Adrenal gland (tissue), 19 donors: ENCODE measurements around the gene PRUNE1. TPM values are rescaled to one million over a fixed set of nuclear protein-coding genes. Genes with fewer than 3 reads are reported as not detected.

Experiments
- DNase-seq, 7 donors: peaks; one replicate each; pipeline ENCODE4 v3.0.0-alpha.2; 2019 to 2020
- H3K27ac ChIP-seq, 5 donors: fragments of 200-600 bp; sonication (generic) in 4 of 5; 1 replicate in 3 of 5; 2 replicates in 2 of 5; pipeline versions ENCODE4 v1.5.1 to v1.8.0; 2016 to 2020; ENCODE audit warnings: mild to moderate bottlenecking in 1 of 5
- H3K27me3 ChIP-seq: fragments of 200-600 bp; 2 replicates; pipeline ENCODE4 v1.8.0; 2021
- H3K36me3 ChIP-seq, 2 donors: fragments of 200-600 bp; replicated peaks in 1 of 2; 1 replicate in 1 of 2; 2 replicates in 1 of 2; pipeline versions ENCODE4 v1.5.1 to v1.8.0; 2018 to 2022
- H3K4me1 ChIP-seq, 2 donors: fragments of 200-600 bp; replicated peaks in 1 of 2; 1 replicate in 1 of 2; 2 replicates in 1 of 2; pipeline versions ENCODE4 v1.5.1 to v1.8.0; 2018 to 2021
- H3K4me3 ChIP-seq, 4 donors: fragments of 200-600 bp; sonication (generic) in 3 of 4; one replicate each; pipeline ENCODE4 v1.5.1; 2016 to 2018
- H3K9me3 ChIP-seq, 3 donors: fragments of 200-600 bp; sonication (generic) in 1 of 3; replicated peaks in 1 of 3; 1 replicate in 2 of 3; 2 replicates in 1 of 3; pipeline versions ENCODE4 v1.5.1 to v1.8.0; 2016 to 2021
- CTCF ChIP-seq, 6 experiments: fragments of 450-650 bp in 4 of 6; fragments of 200-600 bp in 2 of 6; sonication (generic) in 1 of 6; IDR thresholded peaks; 1 replicate in 5 of 6; 2 replicates in 1 of 6; pipeline versions ENCODE4 v1.5.1 to v1.8.0; 2016 to 2021; ENCODE audit warnings: antibody characterized with exemption in 6 of 6, mild to moderate bottlenecking in 2 of 6, moderate library complexity in 1 of 6
- POLR2A ChIP-seq, 2 donors: fragments of 450-650 bp; IDR thresholded peaks; one replicate each; pipeline ENCODE4 v1.6.1; 2017; ENCODE audit warnings: antibody characterized with exemption in 2 of 2, mild to moderate bottlenecking in 2 of 2, moderate library complexity in 1 of 2
- WGBS, 4 donors: extraction: QIAGEN DNeasy Blood & Tissue Kit in 2 of 4; methylation state at CpG; one replicate each; pipeline versions ENCODE4 v1.1.5 to v1.1.7; 2013 to 2017; 5-methylcytosine and 5-hydroxymethylcytosine counted together
- intact Hi-C, 2 donors: fragments of 100-400 bp; cut with DNase I; formaldehyde crosslinking; loops; one replicate each; pipeline versions ENCODE4 v1.14.1 to v1.15.0; 2022 to 2023
- long read RNA-seq, 10 donors: library from polyadenylated mRNA in 3 of 10; unstranded in 2 of 10; stranded (forward) in 1 of 10; transcript quantifications; one replicate each; pipeline ENCODE4 v2.0.0 and lab custom pipeline, GENCODE V29; 2021 to 2026
- polyA plus RNA-seq, 3 donors: library from polyadenylated mRNA; stranded (reverse); fragments of 200-250 nt in 2 of 3; fragments of 350-450 nt in 1 of 3; fragmentation: Illumina TruSeq in 1 of 3; extraction: RNeasy Lipid Tissue Mini Kit (QIAGEN cat#74804) in 1 of 3; gene quantifications; one replicate each; pipeline ENCODE4 v1.2.3, GENCODE V29; 2013 to 2014
- total RNA-seq, 9 donors: library from RNA; depleted of rRNA in 4 of 9; stranded (reverse); fragments of >200 nt in 4 of 9; fragments of 120-200 nt in 1 of 9; fragmentation: NEBNext Ultra II Directional in 1 of 9; extraction: Animal tissue kit (Norgen Biotek cat#: 25700) in 1 of 9; gene quantifications; one replicate each; pipeline versions ENCODE4 v1.1.0 to v1.2.4, GENCODE V29; 2013 to 2023
- donor health status: healthy with polysubstance abuse.
- donor health status: Bipolar disorder and iron deficiency.
- donor health status: DM: yes; HTN: yes; CAD: no.
- donor health status: DM: no; HTN: no; CAD: no.
- donor health status: DM: no; HTN: no; CAD: no.
- donor health status: DM: yes; HTN: yes; CAD: no.

The PRUNE1 gene
- total RNA-seq (10 to 100 TPM; 12.3 to 25.7 (median 20.0) TPM), polyA plus RNA-seq (10 to 100 TPM; 10.2 to 16.1 (median 10.9) TPM)
- long read RNA-seq, donor 1 = 0 reads
- long read RNA-seq, donor 2, partial matches to known transcripts = 0 of 3 reads
- long read RNA-seq, donor 2, other reads (novel, unspliced or antisense) = 0 of 3 reads
- long read RNA-seq, donor 3, partial matches to known transcripts = 0 of 2 reads
- long read RNA-seq, donor 3, other reads (novel, unspliced or antisense) = 0 of 2 reads
- long read RNA-seq, donor 4, partial matches to known transcripts = 0 of 6 reads
- long read RNA-seq, donor 4, other reads (novel, unspliced or antisense) = 5 of 6 reads
- long read RNA-seq, donor 5, partial matches to known transcripts = 2 of 15 reads
- long read RNA-seq, donor 5, other reads (novel, unspliced or antisense) = 7 of 15 reads
- long read RNA-seq, donor 6, partial matches to known transcripts = 0 of 6 reads
- long read RNA-seq, donor 6, other reads (novel, unspliced or antisense) = 3 of 6 reads
- long read RNA-seq, donor 7, partial matches to known transcripts = 0 of 1 reads
- long read RNA-seq, donor 7, other reads (novel, unspliced or antisense) = 0 of 1 reads
- long read RNA-seq, donor 8, partial matches to known transcripts = 0 of 2 reads
- long read RNA-seq, donor 8, other reads (novel, unspliced or antisense) = 0 of 2 reads
- long read RNA-seq, donor 9, partial matches to known transcripts = 0 of 3 reads
- long read RNA-seq, donor 9, other reads (novel, unspliced or antisense) = 0 of 3 reads
- long read RNA-seq, donor 10, partial matches to known transcripts = 18 of 18 reads
- long read RNA-seq, donor 10, other reads (novel, unspliced or antisense) = 0 of 18 reads

GRCh38 chr1:151008244-151009205 is at the start of gene PRUNE1:
PRUNE1 (plus strand) TSS chr1:151008449; CDS start chr1:151008633, 184 bp downstream.
- intact Hi-C loops = no loop called here
- H3K27me3 ChIP-seq = no peaks in the 10 kb centered on the region
- WGBS, 4 donors = 1% methylated on average over 32 to 69 of the region's 69 CpGs

GRCh38 chr1:150960646-150961045 is 47.6 kb upstream of the PRUNE1 start:
- 95 to 99% (median 97%) methylated on average over 7 of the region's 7 CpGs for WGBS, 4 donors
- TF ChIP-seq CTCF (IDR thresholded peaks at IDR 0.05) (no peak), POLR2A (IDR thresholded peaks at IDR 0.05) (no peak)
- H3K9me3 ChIP-seq = no peaks in the 10 kb centered on the region
- no peak overlapping the region for H3K27ac ChIP-seq
- peaks cover 0 to 85% of the 10 kb centered on the region in 2 donors for H3K36me3 ChIP-seq
- intact Hi-C loops = no loop called here
- peak in 1 of 7 donors; percentile 42 for DNase-seq
- H3K4me3 ChIP-seq = no peak overlapping the region
- H3K27me3 ChIP-seq = no peaks in the 10 kb centered on the region
- peaks cover 0 to 1% of the 10 kb centered on the region in 2 donors for H3K4me1 ChIP-seq

More at GRCh38 chr1:151008244-151009205, at the start of gene PRUNE1:
- peaks cover 25 to 70% of the 10 kb centered on the region in 2 donors for H3K4me1 ChIP-seq
- peak within 1 kb of the TSS; percentile 74 to 95 (median 76) for H3K27ac ChIP-seq
- TF ChIP-seq CTCF (IDR thresholded peaks at IDR 0.05) (peak in 2 of 6 experiments; percentile 7 to 33), POLR2A (IDR thresholded peaks at IDR 0.05) (peak in 1 of 2 donors; percentile 9)
- peak within 1 kb of the TSS; percentile 46 to 98 (median 81) for H3K4me3 ChIP-seq
- no peaks in the 10 kb centered on the region for H3K36me3 ChIP-seq
- H3K9me3 ChIP-seq = no peaks in the 10 kb centered on the region
- peak; percentile 96 to 98 (median 98) for DNase-seq

- WGBS, 4 donors = 48 to 68% (median 56%) methylated on average over 4 of the region's 4 CpGs
- no peaks in the 10 kb centered on the region for H3K9me3 ChIP-seq
- intact Hi-C loops = no loop called here
- no peak for TF ChIP-seq POLR2A (IDR thresholded peaks at IDR 0.05)
- no peak for TF ChIP-seq CTCF (IDR thresholded peaks at IDR 0.05)
- no peaks in the 10 kb centered on the region for H3K4me1 ChIP-seq
- DNase-seq = peak in 1 of 7 donors; percentile 39
- H3K36me3 ChIP-seq = peaks cover 0 to 94% of the 10 kb centered on the region in 2 donors
- H3K27ac ChIP-seq = peak overlapping the region in 2 of 5 donors; percentile 32 to 56
- H3K27me3 ChIP-seq = no peaks in the 10 kb centered on the region
- no peak overlapping the region for H3K4me3 ChIP-seq
Observed at GRCh38 chr1:150961756-150962155, 46.5 kb upstream of the PRUNE1 start.
